Muscle layer of duodenum (tissue), 2 donors: Measurements from ENCODE around the gene IFNA6.

ENCODE experiments used
- H3K27ac ChIP-seq: one replicate; pipeline ENCODE4 v1.7.0; 2013; ENCODE audit warnings: mild to moderate bottlenecking, low read length
- H3K27me3 ChIP-seq: one replicate; pipeline ENCODE4 v1.7.0; 2013; ENCODE audit warnings: low read depth, mild to moderate bottlenecking, control low read depth, low read length
- H3K36me3 ChIP-seq, 2 donors: one replicate each; pipeline ENCODE4 v1.7.0; 2013; ENCODE audit warnings: low read length in 2 of 2, control low read depth in 1 of 2, mild to moderate bottlenecking in 1 of 2; ENCODE audit not compliant: insufficient read depth in 2 of 2, control insufficient read depth in 1 of 2
- H3K4me1 ChIP-seq, 2 donors: one replicate each; pipeline ENCODE4 v1.7.0; 2013; ENCODE audit warnings: low read length in 2 of 2, mild to moderate bottlenecking in 2 of 2, control low read depth in 1 of 2, moderate library complexity in 1 of 2; ENCODE audit not compliant: insufficient read depth in 2 of 2, control insufficient read depth in 1 of 2
- H3K4me3 ChIP-seq, 2 donors: one replicate each; pipeline ENCODE4 v1.7.0; 2013; ENCODE audit warnings: low read length in 2 of 2, low read depth in 1 of 2, mild to moderate bottlenecking in 1 of 2
- H3K9me3 ChIP-seq, 2 donors: one replicate each; pipeline ENCODE4 v1.7.0; 2013; ENCODE audit warnings: low read length in 2 of 2, control low read depth in 1 of 2, mild to moderate bottlenecking in 1 of 2; ENCODE audit not compliant: control insufficient read depth in 1 of 2
- donor health status: healthy.

Gene IFNA6

DNA sequence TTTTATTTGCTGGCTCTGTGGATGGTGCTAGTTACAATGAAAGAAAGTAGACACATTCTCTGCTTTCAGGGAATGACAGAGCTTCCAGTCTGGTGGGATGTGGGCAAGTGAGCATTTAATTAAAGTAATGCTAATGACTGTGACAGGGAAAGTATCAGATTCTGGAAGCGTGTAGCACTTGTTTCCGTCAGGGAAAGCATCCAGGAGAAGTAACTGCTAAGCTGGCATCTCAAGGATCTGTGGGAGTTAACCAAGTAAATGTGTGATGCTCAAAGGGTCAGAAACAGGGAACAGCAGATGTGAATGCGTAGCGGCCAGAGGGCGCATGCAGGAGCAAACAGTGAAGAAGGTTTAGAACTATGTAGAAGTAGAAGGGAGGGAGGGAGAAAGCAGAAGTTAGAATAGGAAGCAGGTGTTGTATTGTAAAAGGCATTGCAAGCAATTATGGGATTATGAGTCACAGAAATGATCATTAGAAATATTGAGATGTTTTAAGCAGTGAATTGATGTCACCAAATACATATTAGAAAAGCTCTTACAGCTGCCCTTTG, 27.7 kb downstream of the IFNA6 start:
- H3K9me3 ChIP-seq = no peaks in the 10 kb centered on the region
- H3K36me3 ChIP-seq = peaks cover 17 to 18% of the 10 kb centered on the region in 2 donors
- no peak overlapping the region for H3K27ac ChIP-seq
- no peaks in the 10 kb centered on the region for H3K27me3 ChIP-seq
- H3K4me3 ChIP-seq = no peak overlapping the region
- H3K4me1 ChIP-seq = peaks cover 13% of the 10 kb centered on the region in 2 donors

- Histone ChIP-seq H3K36me3 (peaks cover 17 to 18% of the 10 kb centered on the region in 2 donors), H3K9me3 (no peaks in the 10 kb centered on the region), H3K4me1 (peaks cover 1 to 6% of the 10 kb centered on the region in 2 donors), H3K4me3 (no peak overlapping the region), H3K27ac (no peak overlapping the region), H3K27me3 (no peaks in the 10 kb centered on the region)
Observed at GRCh38 chr9:21320465-21320864, 30.2 kb downstream of the IFNA6 start.

DNA sequence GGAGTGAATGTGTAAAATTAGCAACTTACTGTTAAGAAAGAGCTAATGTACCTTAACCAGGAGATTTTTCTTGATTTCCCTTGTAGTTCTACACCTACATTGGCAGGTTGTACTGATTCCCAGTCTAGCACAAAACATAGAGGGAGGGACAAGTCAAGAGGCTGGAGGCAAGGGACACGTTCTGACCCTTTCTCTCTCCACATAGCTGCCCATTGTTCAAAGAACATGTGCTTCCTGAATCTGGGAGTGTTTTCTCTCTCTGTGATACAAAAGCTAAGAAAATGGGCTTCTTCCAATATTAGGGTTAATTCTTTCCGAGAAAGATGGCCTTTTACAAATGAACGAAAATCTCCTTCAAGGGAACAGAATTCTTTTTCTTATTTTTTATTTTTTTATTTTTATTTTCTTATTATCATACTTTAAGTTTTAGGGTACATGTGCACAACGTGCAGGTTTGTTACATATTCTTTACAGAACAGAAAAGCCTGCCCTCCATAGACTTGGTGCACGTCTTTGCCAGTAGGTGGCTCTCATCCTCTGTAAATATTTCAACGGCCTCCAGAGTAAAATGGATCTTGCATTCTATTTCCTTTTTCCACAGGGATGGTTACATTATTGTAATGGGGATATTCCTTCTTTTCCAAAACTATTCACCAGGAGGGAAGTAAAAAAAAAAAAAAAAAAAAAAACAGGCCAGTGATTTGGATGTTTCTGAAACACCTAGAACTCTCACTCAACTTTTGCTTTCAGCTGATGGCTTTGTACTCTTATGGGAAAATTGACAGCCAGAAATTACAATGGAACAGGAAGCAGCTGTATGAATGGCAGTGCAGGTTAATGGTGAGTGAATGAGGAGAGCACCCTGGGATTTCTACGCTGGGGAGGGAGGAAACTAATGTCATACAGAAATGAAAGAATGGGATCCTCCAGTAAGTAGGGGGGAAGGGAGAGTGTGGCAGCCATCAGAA, 32.4 kb downstream of the IFNA6 start:
- Histone ChIP-seq H3K36me3 (peaks cover 8 to 9% of the 10 kb centered on the region in 2 donors), H3K27me3 (no peaks in the 10 kb centered on the region), H3K4me1 (peaks cover 0 to 6% of the 10 kb centered on the region in 2 donors), H3K27ac (no peak overlapping the region), H3K4me3 (no peak overlapping the region), H3K9me3 (no peaks in the 10 kb centered on the region)

- H3K4me3 ChIP-seq = no peak overlapping the region
- peaks cover 0 to 6% of the 10 kb centered on the region in 2 donors for H3K4me1 ChIP-seq
- no peak overlapping the region for H3K27ac ChIP-seq
- no peaks in the 10 kb centered on the region for H3K36me3 ChIP-seq
- H3K9me3 ChIP-seq = no peaks in the 10 kb centered on the region
- H3K27me3 ChIP-seq = no peaks in the 10 kb centered on the region
Observed at GRCh38 chr9:21316860-21317259, 33.8 kb downstream of the IFNA6 start.

DNA sequence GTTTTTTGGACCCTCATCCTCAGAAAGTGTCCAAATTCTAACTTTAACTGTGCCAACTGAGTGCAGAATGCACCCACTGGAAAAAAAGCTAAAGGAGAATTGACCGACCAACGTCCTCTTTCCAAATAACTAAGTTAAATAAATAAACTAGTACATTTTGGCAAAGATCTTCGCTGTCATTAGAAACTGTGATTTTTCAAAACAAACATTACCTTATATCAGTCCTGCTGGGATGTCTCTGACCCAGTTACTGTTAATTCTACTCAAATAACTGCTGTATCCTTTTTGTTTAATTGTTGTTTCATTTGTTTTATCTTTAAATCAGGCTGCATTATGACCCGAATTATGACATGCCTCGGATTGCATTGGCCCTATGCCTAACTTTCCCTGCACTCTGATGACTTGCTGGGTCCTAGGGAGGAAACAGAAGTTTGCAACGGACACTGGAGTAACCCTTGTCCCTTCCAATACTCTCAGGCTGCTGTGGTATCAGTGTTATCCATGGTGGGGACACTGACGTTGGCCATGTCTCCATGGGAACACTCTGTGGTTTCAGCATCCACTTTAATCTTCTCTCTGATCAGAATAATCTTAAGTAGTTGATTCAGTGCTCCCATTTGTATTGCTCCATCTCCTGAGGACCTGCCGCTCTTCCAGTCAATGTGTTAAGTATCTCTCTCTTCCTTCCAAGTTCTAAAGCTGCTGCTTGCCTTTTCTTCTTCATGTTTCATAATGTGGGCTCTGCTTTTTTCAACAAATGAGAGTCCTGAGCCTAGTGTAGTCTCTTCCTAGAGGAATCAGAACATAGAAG, 34.5 kb downstream of the IFNA6 start:
- peaks cover 0 to 6% of the 10 kb centered on the region in 2 donors for H3K4me1 ChIP-seq
- no peak overlapping the region for H3K4me3 ChIP-seq
- no peaks in the 10 kb centered on the region for H3K27me3 ChIP-seq
- no peaks in the 10 kb centered on the region for H3K36me3 ChIP-seq
- no peaks in the 10 kb centered on the region for H3K9me3 ChIP-seq
- H3K27ac ChIP-seq = no peak overlapping the region

DNA sequence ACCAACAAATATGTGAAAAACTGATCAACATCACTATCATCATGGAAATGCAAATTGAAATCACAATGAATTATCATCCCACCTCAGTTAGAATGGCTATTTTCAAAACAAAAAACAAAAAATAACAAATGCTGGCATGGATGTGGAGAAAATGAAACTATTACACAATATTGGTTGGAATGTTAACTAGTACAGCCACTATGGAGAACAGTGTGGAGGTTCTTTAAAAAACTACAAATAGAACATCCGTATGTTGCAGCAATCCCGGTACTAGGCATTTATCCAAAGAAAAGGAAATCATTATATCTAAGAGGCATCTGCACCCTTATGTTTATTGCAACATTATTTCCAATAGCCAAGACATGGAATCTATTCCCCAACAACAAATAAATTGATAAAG, 36.5 kb downstream of the IFNA6 start:
- H3K27ac ChIP-seq = no peak overlapping the region
- no peaks in the 10 kb centered on the region for H3K9me3 ChIP-seq
- H3K4me1 ChIP-seq = peaks cover 0 to 6% of the 10 kb centered on the region in 2 donors
- H3K4me3 ChIP-seq = no peak overlapping the region
- no peaks in the 10 kb centered on the region for H3K27me3 ChIP-seq
- H3K36me3 ChIP-seq = no peaks in the 10 kb centered on the region

GRCh38 chr9:21311889-21312288, 38.8 kb downstream of the IFNA6 start:
- H3K9me3 ChIP-seq = no peaks in the 10 kb centered on the region
- no peaks in the 10 kb centered on the region for H3K27me3 ChIP-seq
- H3K4me1 ChIP-seq = peaks cover 0 to 4% of the 10 kb centered on the region in 2 donors
- no peak overlapping the region for H3K4me3 ChIP-seq
- H3K36me3 ChIP-seq = no peaks in the 10 kb centered on the region
- no peak overlapping the region for H3K27ac ChIP-seq

GRCh38 chr9:21305213-21305612, 45.5 kb downstream of the IFNA6 start, which contains the start of gene IFNA5:
Gene IFNA5, minus strand, starts transcription at chr9:21305313. Its CDS starts 57 bp downstream, at chr9:21305256.
- Histone ChIP-seq H3K36me3 (no peaks in the 10 kb centered on the region), H3K4me1 (no peaks in the 10 kb centered on the region), H3K27ac (no peak within 1 kb of the TSS), H3K4me3 (no peak within 1 kb of the TSS), H3K27me3 (no peaks in the 10 kb centered on the region), H3K9me3 (no peaks in the 10 kb centered on the region)
